ENCODE measurements around the gene SCAMP4.

GRCh38 chr19:1856698-1857603 is 48.2 kb upstream of the SCAMP4 start:
- TF ChIP-seq CTCF (IDR thresholded peaks at IDR 0.05; ENCODE audit: poor library complexity, severe bottlenecking) (no peak), POLR2AphosphoS5 (IDR thresholded peaks at IDR 0.05) (no peak), RAD21 (conservative IDR thresholded peaks at IDR 0.05) (no peak), REST (IDR thresholded peaks at IDR 0.05; ENCODE audit: borderline replicate concordance) (no peak), SMC3 (conservative IDR thresholded peaks at IDR 0.05; ENCODE audit: poor library complexity) (no peak)
